Measurements from ENCODE around the gene TDRD5.

DNA sequence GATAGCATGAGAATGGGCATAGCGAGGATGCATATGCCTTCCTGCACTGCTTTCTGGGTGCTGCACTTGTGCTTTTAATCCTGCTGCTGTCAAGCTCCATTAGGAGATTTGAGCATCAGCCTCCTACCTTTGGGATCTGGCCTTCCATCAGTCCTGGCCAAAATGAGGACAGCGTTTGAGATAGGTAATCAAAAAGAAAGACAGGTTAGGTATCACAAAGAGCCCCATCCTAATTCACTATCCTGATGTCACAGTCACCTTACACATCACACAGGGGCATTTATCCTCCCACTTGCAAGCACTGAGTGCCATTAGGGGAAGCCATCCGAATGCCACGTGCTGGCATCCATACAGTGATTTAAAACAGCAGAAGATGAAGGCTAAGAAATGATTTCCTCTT, 138.2 kb downstream of the TDRD5 start:
- TF ChIP-seq, protein P1, sequence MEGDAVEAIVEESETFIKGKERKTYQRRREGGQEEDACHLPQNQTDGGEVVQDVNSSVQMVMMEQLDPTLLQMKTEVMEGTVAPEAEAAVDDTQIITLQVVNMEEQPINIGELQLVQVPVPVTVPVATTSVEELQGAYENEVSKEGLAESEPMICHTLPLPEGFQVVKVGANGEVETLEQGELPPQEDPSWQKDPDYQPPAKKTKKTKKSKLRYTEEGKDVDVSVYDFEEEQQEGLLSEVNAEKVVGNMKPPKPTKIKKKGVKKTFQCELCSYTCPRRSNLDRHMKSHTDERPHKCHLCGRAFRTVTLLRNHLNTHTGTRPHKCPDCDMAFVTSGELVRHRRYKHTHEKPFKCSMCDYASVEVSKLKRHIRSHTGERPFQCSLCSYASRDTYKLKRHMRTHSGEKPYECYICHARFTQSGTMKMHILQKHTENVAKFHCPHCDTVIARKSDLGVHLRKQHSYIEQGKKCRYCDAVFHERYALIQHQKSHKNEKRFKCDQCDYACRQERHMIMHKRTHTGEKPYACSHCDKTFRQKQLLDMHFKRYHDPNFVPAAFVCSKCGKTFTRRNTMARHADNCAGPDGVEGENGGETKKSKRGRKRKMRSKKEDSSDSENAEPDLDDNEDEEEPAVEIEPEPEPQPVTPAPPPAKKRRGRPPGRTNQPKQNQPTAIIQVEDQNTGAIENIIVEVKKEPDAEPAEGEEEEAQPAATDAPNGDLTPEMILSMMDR (IDR thresholded peaks at IDR 0.05), result no peak
- TF ChIP-seq POLR2A (IDR thresholded peaks at IDR 0.05), result no peak
